Transverse colon (tissue), 3 donors: ENCODE measurements around the gene ITGA8.

Source experiments
- EP300 ChIP-seq: sonication (generic); formaldehyde crosslinking; IDR thresholded peaks from one replicate; pipeline ENCODE4 v1.6.1; 2017; ENCODE audit warnings: antibody characterized with exemption, low read depth
- POLR2A ChIP-seq: fragments of 450-650 bp; IDR thresholded peaks from one replicate; pipeline ENCODE4 v1.6.1; 2016; ENCODE audit warnings: antibody characterized with exemption, mild to moderate bottlenecking, moderate library complexity
- TF ChIP-seq, protein P1 (sequence below), 5 experiments: fragments of 200-600 bp in 3 of 5; fragments of 450-650 bp in 2 of 5; sonication (generic) in 3 of 5; IDR thresholded peaks; 1 replicate in 2 of 5; 2 replicates in 3 of 5; pipeline ENCODE4 v1.5.1; 2016 to 2017; ENCODE audit warnings: antibody characterized with exemption in 5 of 5, inconsistent platforms in 3 of 5, mild to moderate bottlenecking in 2 of 5, moderate library complexity in 1 of 5

DNA sequence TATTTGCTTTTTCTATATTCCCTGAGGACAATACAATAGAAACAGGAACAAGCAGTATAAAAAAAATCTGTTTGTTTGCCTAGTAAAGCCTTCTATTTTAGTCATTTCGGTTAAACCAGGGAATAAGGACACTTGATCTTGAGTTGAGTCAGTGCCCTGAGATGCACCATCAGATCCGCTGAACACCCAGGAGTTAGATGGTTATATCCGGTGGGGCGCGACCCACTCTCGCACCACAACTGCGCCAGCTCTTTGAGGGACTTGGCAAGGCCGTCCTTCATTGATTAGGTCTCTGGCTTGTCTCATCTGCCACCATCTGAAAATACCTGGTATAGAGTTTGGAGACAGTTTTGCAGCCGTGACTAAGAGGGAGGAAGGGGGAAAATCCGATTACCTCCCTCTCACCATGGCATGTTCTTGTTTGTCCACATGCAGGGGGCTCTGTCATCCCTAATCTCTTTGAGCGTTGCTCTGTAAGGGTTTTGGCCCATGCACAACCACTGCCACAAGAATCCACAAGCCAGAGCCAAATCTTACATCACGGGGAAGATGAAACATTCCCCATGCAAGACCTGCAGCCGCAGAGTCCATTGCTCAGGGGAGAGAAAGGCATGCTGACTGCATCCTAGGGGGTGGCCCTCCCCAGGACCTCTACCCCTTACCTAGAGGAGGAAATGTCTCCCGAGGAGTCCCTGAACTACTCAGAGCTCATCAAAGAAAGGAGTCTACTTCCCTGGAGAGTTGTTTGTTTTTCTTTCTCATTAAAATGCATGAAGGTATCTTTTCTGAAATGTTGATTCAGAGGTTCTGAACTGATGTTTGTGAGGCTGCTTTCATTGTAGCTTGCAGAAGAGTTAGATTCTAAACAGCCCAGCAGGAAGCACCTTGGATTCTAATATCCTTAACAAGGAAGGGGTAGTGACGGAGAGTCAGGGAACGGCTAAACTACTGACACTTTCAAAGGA is 247.0 kb downstream of the ITGA8 start:
- TF ChIP-seq, protein P1, sequence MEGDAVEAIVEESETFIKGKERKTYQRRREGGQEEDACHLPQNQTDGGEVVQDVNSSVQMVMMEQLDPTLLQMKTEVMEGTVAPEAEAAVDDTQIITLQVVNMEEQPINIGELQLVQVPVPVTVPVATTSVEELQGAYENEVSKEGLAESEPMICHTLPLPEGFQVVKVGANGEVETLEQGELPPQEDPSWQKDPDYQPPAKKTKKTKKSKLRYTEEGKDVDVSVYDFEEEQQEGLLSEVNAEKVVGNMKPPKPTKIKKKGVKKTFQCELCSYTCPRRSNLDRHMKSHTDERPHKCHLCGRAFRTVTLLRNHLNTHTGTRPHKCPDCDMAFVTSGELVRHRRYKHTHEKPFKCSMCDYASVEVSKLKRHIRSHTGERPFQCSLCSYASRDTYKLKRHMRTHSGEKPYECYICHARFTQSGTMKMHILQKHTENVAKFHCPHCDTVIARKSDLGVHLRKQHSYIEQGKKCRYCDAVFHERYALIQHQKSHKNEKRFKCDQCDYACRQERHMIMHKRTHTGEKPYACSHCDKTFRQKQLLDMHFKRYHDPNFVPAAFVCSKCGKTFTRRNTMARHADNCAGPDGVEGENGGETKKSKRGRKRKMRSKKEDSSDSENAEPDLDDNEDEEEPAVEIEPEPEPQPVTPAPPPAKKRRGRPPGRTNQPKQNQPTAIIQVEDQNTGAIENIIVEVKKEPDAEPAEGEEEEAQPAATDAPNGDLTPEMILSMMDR (IDR thresholded peaks at IDR 0.05), result no peak
- TF ChIP-seq POLR2A (no peak), EP300 (no peak)
